Lower lobe of right lung (tissue), 2 donors: ENCODE results near the gene PIGH. TPM values are rescaled to one million over a fixed set of nuclear protein-coding genes. Genes with fewer than 3 reads are reported as not detected.

ENCODE experiments used
- ATAC-seq, 2 donors: fragments of 200-7000 bp; cut with Tn5 transposase; one replicate each; pipeline ENCODE4 v1.9.1; 2020 to 2022; ENCODE audit warnings: mild to moderate bottlenecking in 2 of 2, moderate library complexity in 2 of 2
- DNase-seq: peaks from one replicate; pipeline ENCODE4 v3.0.0-alpha.2; 2020
- H3K27ac ChIP-seq: fragments of 200-600 bp; one replicate; pipeline ENCODE4 v1.8.0; 2022
- H3K27me3 ChIP-seq: fragments of 200-600 bp; one replicate; pipeline ENCODE4 v1.8.0; 2022; ENCODE audit warnings: low read depth
- H3K36me3 ChIP-seq: fragments of 200-600 bp; one replicate; pipeline ENCODE4 v1.8.0; 2022; ENCODE audit warnings: mild to moderate bottlenecking
- H3K4me1 ChIP-seq: fragments of 200-600 bp; one replicate; pipeline ENCODE4 v1.8.0; 2022
- H3K4me3 ChIP-seq: fragments of 200-600 bp; one replicate; pipeline ENCODE4 v1.8.0; 2022; ENCODE audit warnings: mild to moderate bottlenecking
- H3K9me3 ChIP-seq: fragments of 200-600 bp; one replicate; pipeline ENCODE4 v1.8.0; 2022
- CTCF ChIP-seq: fragments of 200-600 bp; IDR thresholded peaks from one replicate; pipeline ENCODE4 v1.8.0; 2022; ENCODE audit warnings: antibody characterized with exemption, mild to moderate bottlenecking
- intact Hi-C: fragments of 100-400 bp; cut with DNase I; formaldehyde crosslinking; loops from one replicate; pipeline ENCODE4 v1.11.0; 2022
- long read RNA-seq: library from polyadenylated mRNA; unstranded; transcript quantifications from one replicate; pipeline ENCODE4 v2.0.0, GENCODE V29; 2021
- total RNA-seq: library from RNA; stranded (reverse); fragmentation: NEBNext Ultra II Directional; extraction: Animal tissue kit (Norgen Biotek cat#: 25700); gene quantifications from one replicate; pipeline ENCODE4 v1.2.1, GENCODE V29; 2021
- donor health status: DM: no; HTN: yes; CAD: no; lungs with severe emphysema.

The PIGH gene, protein sequence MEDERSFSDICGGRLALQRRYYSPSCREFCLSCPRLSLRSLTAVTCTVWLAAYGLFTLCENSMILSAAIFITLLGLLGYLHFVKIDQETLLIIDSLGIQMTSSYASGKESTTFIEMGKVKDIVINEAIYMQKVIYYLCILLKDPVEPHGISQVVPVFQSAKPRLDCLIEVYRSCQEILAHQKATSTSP
- total RNA-seq, result 17.2 TPM
- long read RNA-seq, transcript PIGH-201 (4 exons, 1,420 nt), result major isoform, 28 of 40 reads
- long read RNA-seq, partial matches to known transcripts, result 0 of 40 reads
- long read RNA-seq, other reads (novel, unspliced or antisense), result 7 of 40 reads

DNA sequence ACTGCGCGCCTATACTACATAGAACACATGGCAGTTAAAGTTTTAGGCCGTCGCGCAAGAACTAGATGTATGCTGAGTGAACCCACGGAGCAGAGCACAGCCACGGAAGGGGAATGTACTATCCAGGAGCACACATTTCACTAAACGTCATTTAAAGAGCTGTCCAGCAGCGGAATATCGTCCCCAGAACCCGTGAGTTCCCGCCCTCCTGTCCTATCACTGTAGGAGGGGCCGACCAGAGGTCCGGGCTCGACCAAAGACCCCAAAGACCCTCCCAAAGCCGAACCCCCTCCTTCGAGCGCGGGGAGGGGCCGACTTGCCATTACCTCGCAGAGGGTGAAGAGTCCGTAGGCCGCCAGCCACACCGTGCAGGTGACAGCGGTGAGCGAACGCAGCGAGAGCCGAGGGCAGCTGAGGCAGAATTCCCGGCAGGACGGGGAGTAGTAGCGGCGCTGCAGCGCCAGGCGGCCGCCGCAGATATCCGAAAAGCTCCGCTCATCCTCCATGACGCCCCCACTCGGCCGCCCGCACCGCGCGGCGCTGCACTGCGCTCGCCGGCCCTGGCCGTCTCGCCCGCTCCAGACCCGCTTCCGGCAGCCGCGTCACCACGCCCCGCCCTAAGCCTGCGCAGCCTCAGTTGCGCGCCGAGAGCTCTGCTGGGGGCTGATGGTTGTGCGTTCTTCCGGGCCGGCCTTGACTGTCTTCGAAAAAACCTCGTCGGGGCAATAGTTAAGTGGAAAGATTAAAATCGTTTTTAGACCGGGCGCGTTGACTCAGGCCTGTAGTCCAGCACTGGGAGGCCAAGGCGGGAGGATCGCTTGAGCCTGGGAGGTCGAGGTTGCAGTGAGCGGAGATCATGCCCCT, at the start of gene PIGH:
Gene PIGH (minus strand): TSS at position 571 of the 864 bp plus-strand sequence. CDS start 65 bp downstream, at position 506.
- Histone ChIP-seq H3K36me3 (no peaks in the 10 kb centered on the region), H3K27me3 (no peaks in the 10 kb centered on the region), H3K27ac (peak within 1 kb of the TSS; percentile 89), H3K4me3 (peak within 1 kb of the TSS; percentile 81), H3K4me1 (peaks cover 13% of the 10 kb centered on the region), H3K9me3 (no peaks in the 10 kb centered on the region)
- DNase-seq, result peak; percentile 91
- intact Hi-C loops, result no loop called here
- TF ChIP-seq CTCF, result peak; percentile 67
- ATAC-seq, result peak; percentile 99 to 100

DNA sequence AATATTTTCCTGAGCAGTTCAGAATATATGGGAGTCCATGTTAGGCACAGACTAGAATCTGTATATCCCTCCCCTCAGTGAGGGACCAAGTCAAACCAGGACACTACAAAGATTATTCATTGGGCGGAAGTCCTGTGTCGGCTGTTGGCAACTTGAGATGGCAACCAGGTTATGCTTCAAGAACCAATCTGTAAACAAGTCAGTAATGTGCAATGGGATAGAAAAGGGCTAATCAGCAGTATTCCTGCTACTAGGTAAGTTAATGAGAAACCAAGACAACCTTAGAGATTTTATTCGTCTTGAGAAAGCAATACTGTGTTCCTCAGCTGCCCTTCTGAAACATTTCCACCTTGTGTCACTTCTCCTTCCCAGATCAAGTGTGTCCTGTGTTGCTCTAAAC, 46.1 kb upstream of the PIGH start:
- H3K36me3 ChIP-seq, result peaks cover 54% of the 10 kb centered on the region
- H3K4me1 ChIP-seq, result no peaks in the 10 kb centered on the region
- intact Hi-C loops, result no loop called here
- no peak for DNase-seq
- H3K9me3 ChIP-seq, result no peaks in the 10 kb centered on the region
- TF ChIP-seq CTCF, result no peak
- no peak overlapping the region for H3K27ac ChIP-seq
- ATAC-seq, result no peak
- no peak overlapping the region for H3K4me3 ChIP-seq
- H3K27me3 ChIP-seq, result no peaks in the 10 kb centered on the region

GRCh38 chr14:67645414-67645813, 45.3 kb upstream of the PIGH start:
- H3K27ac ChIP-seq, result no peak overlapping the region

DNA sequence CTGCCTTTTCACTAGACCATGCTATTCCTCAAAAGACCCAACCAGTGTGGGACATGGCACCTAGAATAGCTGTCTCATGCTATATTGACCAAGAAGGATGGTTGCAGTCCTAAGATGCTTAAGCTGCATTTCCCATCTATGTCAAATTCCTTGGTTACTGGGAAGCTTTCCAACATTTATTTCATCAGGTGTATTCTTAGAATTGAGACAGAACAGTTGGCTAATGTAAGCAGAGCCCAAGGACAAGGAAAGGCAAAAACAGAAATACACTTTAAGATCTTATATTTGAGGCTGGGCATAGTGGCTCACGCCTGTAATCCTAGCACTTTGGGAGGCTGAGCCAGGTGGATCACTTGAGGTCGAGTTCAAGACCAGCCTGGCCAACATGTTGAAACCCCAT, 44.4 kb upstream of the PIGH start:
- Histone ChIP-seq H3K27ac (no peak overlapping the region), H3K4me3 (no peak overlapping the region), H3K27me3 (no peaks in the 10 kb centered on the region), H3K9me3 (no peaks in the 10 kb centered on the region), H3K4me1 (no peaks in the 10 kb centered on the region), H3K36me3 (peaks cover 37% of the 10 kb centered on the region)
- TF ChIP-seq CTCF, result no peak
- ATAC-seq (no peak), DNase-seq (no peak)
- intact Hi-C loops, result no loop called here

More at GRCh38 chr14:67645414-67645813, 45.3 kb upstream of the PIGH start:
- Histone ChIP-seq H3K9me3 (no peaks in the 10 kb centered on the region), H3K4me1 (no peaks in the 10 kb centered on the region), H3K4me3 (no peak overlapping the region), H3K27me3 (no peaks in the 10 kb centered on the region), H3K36me3 (peaks cover 47% of the 10 kb centered on the region)
- intact Hi-C loops, result no loop called here
- no peak for DNase-seq
- no peak for TF ChIP-seq CTCF
- no peak for ATAC-seq

GRCh38 chr14:67643713-67644112, 43.6 kb upstream of the PIGH start:
- Histone ChIP-seq H3K27ac (no peak overlapping the region), H3K4me1 (no peaks in the 10 kb centered on the region), H3K27me3 (no peaks in the 10 kb centered on the region), H3K9me3 (no peaks in the 10 kb centered on the region), H3K4me3 (no peak overlapping the region), H3K36me3 (peaks cover 30% of the 10 kb centered on the region)
- no peak for TF ChIP-seq CTCF
- intact Hi-C loops, result no loop called here
- DNase-seq, result no peak
- ATAC-seq, result no peak
